ENCODE data around the gene LAX1. TPM values are rescaled to one million over a fixed set of nuclear protein-coding genes. Genes with fewer than 3 reads are reported as not detected.

The LAX1 gene
- polyA plus RNA-seq, 3 donors = 0.14 to 0.90 (median 0.24) TPM

DNA sequence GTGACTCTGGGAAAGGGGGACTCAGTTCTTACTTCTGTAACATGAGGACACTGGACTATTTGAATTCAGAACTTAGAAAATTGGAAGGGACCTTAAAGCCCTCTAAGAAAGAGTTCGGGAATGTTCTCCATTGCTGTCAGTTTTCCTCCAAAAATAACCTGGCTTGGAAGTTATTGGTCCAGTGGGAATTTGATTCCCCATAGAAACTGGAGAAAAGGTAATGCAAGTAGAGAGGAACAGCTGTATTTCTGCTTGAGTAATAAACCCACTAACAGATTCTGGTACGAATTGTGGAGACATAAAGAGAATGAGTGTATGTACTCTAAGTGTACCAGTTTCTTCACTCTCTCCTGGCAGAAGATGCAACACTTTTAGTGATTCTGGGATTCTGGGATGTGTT is 32.2 kb downstream of the LAX1 start:
- no peak overlapping the region for H3K27ac ChIP-seq (ENCODE audit: low read depth, low read length)
- 51 to 71% (median 54%) methylated on average over 2 of the region's 2 CpGs for WGBS, 3 donors

DNA sequence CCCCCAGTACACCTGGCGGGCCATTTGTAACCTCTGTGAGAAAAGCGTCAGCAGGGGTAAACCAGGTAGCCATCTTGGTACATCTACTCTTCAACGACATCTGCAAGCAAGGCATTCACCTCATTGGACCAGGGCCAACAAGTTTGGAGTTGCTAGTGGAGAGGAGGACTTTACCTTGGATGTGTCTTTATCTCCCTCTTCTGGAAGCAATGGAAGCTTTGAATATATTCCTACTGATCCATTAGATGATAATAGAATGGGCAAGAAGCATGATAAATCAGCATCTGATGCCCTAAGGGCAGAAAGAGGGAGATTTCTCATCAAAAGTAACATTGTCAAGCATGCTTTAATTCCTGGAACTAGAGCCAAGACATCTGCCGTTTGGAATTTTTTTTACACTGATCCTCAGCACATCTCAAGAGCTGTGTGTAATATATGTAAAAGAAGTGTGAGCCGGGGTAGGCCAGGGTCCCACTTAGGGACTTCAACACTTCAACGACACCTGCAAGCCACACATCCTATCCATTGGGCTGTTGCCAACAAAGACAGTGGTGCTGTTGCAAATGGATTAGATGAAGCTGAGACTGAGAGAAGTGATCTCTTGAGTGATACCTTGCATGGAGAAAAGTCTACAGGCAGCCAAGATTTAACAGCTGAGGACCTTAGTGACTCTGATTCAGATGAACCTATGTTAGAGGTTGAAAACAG is 33.1 kb downstream of the LAX1 start:
- 71 to 78% (median 77%) methylated on average over 6 of the region's 6 CpGs for WGBS, 3 donors
- H3K27ac ChIP-seq (ENCODE audit: low read depth, low read length) = no peak overlapping the region

- 84 to 94% (median 90%) methylated on average over 4 of the region's 4 CpGs for WGBS, 3 donors
Observed at GRCh38 chr1:203799157-203799556, 34.2 kb downstream of the LAX1 start.

GRCh38 chr1:203799971-203800370 is 35.0 kb downstream of the LAX1 start:
- H3K27ac ChIP-seq (ENCODE audit: low read depth, low read length) = no peak overlapping the region
- WGBS, 3 donors = 52 to 77% (median 65%) methylated on average over 1 of the region's 1 CpG

More at GRCh38 chr1:203799157-203799556, 34.2 kb downstream of the LAX1 start:
- no peak overlapping the region for H3K27ac ChIP-seq (ENCODE audit: low read depth, low read length)

DNA sequence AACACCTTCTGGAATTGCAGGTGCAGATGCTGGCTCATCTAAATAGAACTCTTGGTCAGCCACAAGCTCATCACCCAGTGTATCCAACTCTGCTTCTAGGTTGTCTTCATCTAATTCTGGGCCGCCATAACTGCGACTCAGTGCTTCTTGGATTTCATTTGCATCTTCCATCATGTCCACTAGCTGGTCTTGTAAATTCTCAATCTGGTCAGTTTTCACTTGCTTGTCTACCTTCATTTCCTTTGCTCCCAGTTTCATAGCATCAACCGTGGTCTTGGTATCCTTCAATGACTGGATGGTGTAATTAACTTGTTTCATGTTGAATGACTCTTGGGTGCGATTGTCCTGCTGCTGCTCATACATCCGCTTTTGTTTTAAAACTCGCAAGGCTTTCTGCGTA is 40.7 kb downstream of the LAX1 start:
- 97% methylated on average over 7 of the region's 7 CpGs for WGBS, 3 donors

GRCh38 chr1:203807196-203807595 is 42.2 kb downstream of the LAX1 start:
- 82 to 88% (median 83%) methylated on average over 2 of the region's 2 CpGs for WGBS, 3 donors
- H3K27ac ChIP-seq (ENCODE audit: low read depth, low read length) = no peak overlapping the region

More for the DNA sequence above, 40.7 kb downstream of the LAX1 start:
- no peak overlapping the region for H3K27ac ChIP-seq (ENCODE audit: low read depth, low read length)

DNA sequence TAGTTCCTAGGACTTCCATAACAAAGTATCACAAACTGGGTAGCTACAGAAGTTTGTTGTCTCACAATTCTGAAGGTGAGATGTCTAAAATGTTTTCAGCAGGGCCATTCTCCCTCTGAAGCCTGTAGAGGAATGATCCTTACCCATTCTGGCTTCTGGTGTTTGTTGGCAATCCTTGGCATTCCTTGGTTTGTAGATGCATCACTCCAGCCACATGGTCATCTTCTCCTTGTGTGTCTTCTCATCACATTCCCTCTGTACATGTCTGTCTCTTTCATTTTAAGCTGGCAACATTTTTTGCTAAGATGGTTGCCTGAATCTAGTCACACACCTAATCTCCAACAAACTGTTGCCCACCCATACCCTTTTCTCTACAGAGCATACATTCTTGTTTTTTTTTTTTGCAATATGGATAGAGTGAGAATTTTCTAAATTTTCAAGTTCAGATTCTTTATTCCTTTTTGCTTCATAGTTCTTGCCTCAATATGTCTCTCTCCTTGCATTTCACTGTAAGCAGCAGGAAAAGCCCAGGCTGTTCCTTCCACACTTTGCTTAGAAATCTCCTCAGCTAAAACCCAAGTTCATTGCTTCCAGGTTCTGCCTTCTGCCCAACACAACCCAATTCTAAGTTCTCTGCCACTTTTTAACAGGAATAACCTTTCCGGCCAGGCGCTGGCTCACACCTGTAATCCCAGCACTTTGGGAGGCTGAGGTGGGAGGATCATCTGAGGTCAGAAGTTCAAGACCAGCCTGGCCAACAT is 48.8 kb downstream of the LAX1 start:
- 94 to 97% (median 96%) methylated on average over 2 of the region's 2 CpGs for WGBS, 3 donors
- H3K27ac ChIP-seq (ENCODE audit: low read depth, low read length) = no peak overlapping the region

DNA sequence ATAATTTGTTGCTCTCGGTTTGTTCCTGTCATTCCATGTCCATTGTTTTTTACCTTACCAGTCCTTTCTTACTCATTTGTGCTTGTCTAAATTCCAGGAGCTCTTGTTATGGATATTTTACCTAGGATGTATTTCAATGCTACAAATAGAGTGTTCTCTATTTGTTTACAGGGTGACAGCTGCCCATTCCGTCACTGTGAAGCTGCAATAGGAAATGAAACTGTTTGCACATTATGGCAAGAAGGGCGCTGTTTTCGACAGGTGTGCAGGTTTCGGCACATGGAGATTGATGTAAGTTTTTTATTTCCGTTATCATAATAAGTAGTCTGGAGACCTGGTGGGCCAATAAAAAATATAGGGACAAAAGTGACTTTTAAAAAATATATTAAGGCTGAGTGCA is 53.4 kb downstream of the LAX1 start:
- no peak overlapping the region for H3K27ac ChIP-seq (ENCODE audit: low read depth, low read length)

GRCh38 chr1:203823306-203823705 is 58.3 kb downstream of the LAX1 start:
- 43 to 95% (median 81%) methylated on average over 1 of the region's 1 CpG for WGBS, 3 donors

More for the DNA sequence above, 53.4 kb downstream of the LAX1 start:
- 83 to 91% (median 88%) methylated on average over 6 of the region's 6 CpGs for WGBS, 3 donors

More at GRCh38 chr1:203823306-203823705, 58.3 kb downstream of the LAX1 start:
- no peak overlapping the region for H3K27ac ChIP-seq (ENCODE audit: low read depth, low read length)

Other genes with a start within 250 kb of the LAX1 start
- 10 to 100 TPM; 21.6 to 64.5 (median 35.4) TPM for gene ATP2B4, start 138.4 kb upstream of the LAX1 start, polyA plus RNA-seq
- gene ZBED6, start 30.4 kb downstream of the LAX1 start, polyA plus RNA-seq = 1 to 10 TPM; 1.2 to 3.8 (median 3.5) TPM
- gene ZC3H11A, start 30.4 kb downstream of the LAX1 start, polyA plus RNA-seq = 10 to 100 TPM; 19.9 to 49.4 (median 40.5) TPM
- 100 to 1,000 TPM in 1 of 3 donors, 10 to 100 TPM in 2; 75.1 to 132 (median 85.9) TPM for gene SNRPE, start 96.4 kb downstream of the LAX1 start, polyA plus RNA-seq